HepG2 (cell line): ENCODE measurements around the gene HELZ2. TPM values are rescaled to one million over a fixed set of nuclear protein-coding genes. Genes with fewer than 3 reads are reported as not detected.

Source experiments
- ATAC-seq: fragments of 200-7000 bp; cut with Tn5 transposase; 3 replicates; pipeline ENCODE4 v1.9.1; 2020; ENCODE audit warnings: mild to moderate bottlenecking, moderate library complexity
- BruUV-seq: library from RNA; stranded (reverse); fragments of 400-500 nt; replicated peaks from 2 replicates; lab custom pipeline; 2021; lab: Mats Ljungman, UMichigan
- CTCF ChIA-PET: fragments of 300-600 bp; formaldehyde crosslinking; extraction: SDS; loops from one replicate; lab custom pipeline; 2021; ENCODE audit warnings: low total read pairs, inconsistent platforms, low intra/inter-chr PET ratio; lab: Yijun Ruan, JAX
- POLR2A ChIA-PET: fragments of 350-600 bp; sonication (Branson Sonifier 250); formaldehyde crosslinking; loops from one replicate; lab custom pipeline; 2020; ENCODE audit warnings: antibody characterized with exemption, inconsistent platforms; lab: Yijun Ruan, JAX
- DNase-seq: peaks from one replicate; pipeline ENCODE4 v3.0.0-alpha.2; 2015; ENCODE audit warnings: low spot score
- FAIRE-seq: peaks from 3 replicates; lab custom pipeline; 2011; peaks lifted over from hg19 to GRCh38; lab: Jason Lieb, UNC
- H2AFZ ChIP-seq: one replicate; pipeline ENCODE4 v1.6.1; 2011; ENCODE audit warnings: low read length, inconsistent platforms
- H3K27ac ChIP-seq: fragments of 300-600 bp; 3 replicates; pipeline ENCODE4 v1.8.0; 2011; ENCODE audit warnings: mixed run types, mild to moderate bottlenecking, mixed read lengths, low read length, inconsistent platforms; ENCODE audit not compliant: insufficient read depth; ENCODE audit errors: extremely low read length
- H3K27me3 ChIP-seq, 2 experiments: fragments of 200-600 bp in 1 of 2; 2 replicates in 1 of 2; 3 replicates in 1 of 2; pipeline versions ENCODE4 v1.6.0 to v1.8.0; 2011; ENCODE audit warnings: low read length in 2 of 2, mild to moderate bottlenecking in 2 of 2, moderate library complexity in 2 of 2, inconsistent platforms in 1 of 2; ENCODE audit not compliant: insufficient read depth in 2 of 2, control insufficient read depth in 1 of 2
- H3K36me3 ChIP-seq, 2 experiments: fragments of 200-600 bp in 1 of 2; replicated peaks in 1 of 2; 2 replicates in 1 of 2; 3 replicates in 1 of 2; pipeline versions ENCODE4 v1.5.1 to v1.8.0; 2011; ENCODE audit warnings: low read length in 2 of 2, inconsistent platforms in 1 of 2; ENCODE audit not compliant: insufficient read depth in 2 of 2, control insufficient read depth in 1 of 2
- H3K4me1 ChIP-seq: 2 replicates; pipeline ENCODE4 v1.5.1; 2012; ENCODE audit warnings: low read length, inconsistent platforms; ENCODE audit not compliant: insufficient read depth
- H3K4me2 ChIP-seq: 2 replicates; pipeline ENCODE4 v1.6.0; 2011; ENCODE audit warnings: low read depth, low read length, inconsistent platforms
- H3K4me3 ChIP-seq, 3 experiments: fragments of 200-600 bp in 1 of 3; sonication (generic), shearing (Covaris generic) in 1 of 3; replicated peaks in 1 of 3; 2 replicates each; pipeline ENCODE4 v1.5.1; 2011 to 2016; ENCODE audit warnings: low read length in 3 of 3, inconsistent platforms in 2 of 3, low read depth in 2 of 3, mild to moderate bottlenecking in 2 of 3, control low read depth in 1 of 3, mixed read lengths in 1 of 3; ENCODE audit not compliant: insufficient read depth in 1 of 3
- H3K79me2 ChIP-seq: one replicate; pipeline ENCODE4 v1.6.1; 2011; ENCODE audit warnings: low read length, inconsistent platforms; ENCODE audit not compliant: insufficient read depth
- H3K9ac ChIP-seq: 2 replicates; pipeline ENCODE4 v1.6.0; 2011; ENCODE audit warnings: mild to moderate bottlenecking, low read depth, low read length, inconsistent platforms; ENCODE audit not compliant: insufficient read depth
- H3K9me3 ChIP-seq: 2 replicates; pipeline ENCODE4 v1.5.1; 2012; ENCODE audit warnings: mild to moderate bottlenecking, low read length
- H4K20me1 ChIP-seq: 2 replicates; pipeline ENCODE4 v1.6.0; 2011; ENCODE audit warnings: inconsistent platforms, mild to moderate bottlenecking, low read length, moderate library complexity; ENCODE audit not compliant: insufficient read depth
- MEF2D ChIP-seq: sonication (generic); formaldehyde crosslinking; IDR thresholded peaks from 2 replicates; pipeline ENCODE4 v1.5.1; 2020; ENCODE audit warnings: mild to moderate bottlenecking, missing genetic modification reagents
- MTF1 ChIP-seq: sonication (generic); formaldehyde crosslinking; IDR thresholded peaks from 2 replicates; pipeline ENCODE4 v1.5.0; 2020; ENCODE audit warnings: missing genetic modification reagents
- MXD1 ChIP-seq: sonication (generic); formaldehyde crosslinking; IDR thresholded peaks from 2 replicates; pipeline ENCODE4 v1.4.0; 2020; ENCODE audit warnings: mild to moderate bottlenecking, missing genetic modification reagents
- PATZ1 ChIP-seq: sonication (generic); formaldehyde crosslinking; IDR thresholded peaks from 2 replicates; pipeline ENCODE4 v1.4.0; 2020; ENCODE audit warnings: missing genetic modification reagents
- RFX3 ChIP-seq: IDR thresholded peaks from 2 replicates; pipeline ENCODE4 v1.6.1; 2016; ENCODE audit warnings: missing biosample characterization, missing genetic modification reagents
- ZNF337 ChIP-seq: sonication (generic); formaldehyde crosslinking; IDR thresholded peaks from 2 replicates; pipeline ENCODE4 v1.5.1; 2020; ENCODE audit warnings: missing genetic modification reagents, low read depth, mild to moderate bottlenecking, borderline replicate concordance
- WGBS: methylation state at CpG from one replicate; pipeline ENCODE4 v1.1.6; 2017; ENCODE audit warnings: low lambda C conversion rate; 5-methylcytosine and 5-hydroxymethylcytosine counted together
- in situ Hi-C: cut with HindIII; loops from 2 replicates; pipeline ENCODE4 v1.10.0; 2017; ENCODE audit warnings: low pct_unique_long_range_greater_than_20kb; ENCODE audit not compliant: extremely low pct_ligation_motif_present
- intact Hi-C: fragments of 100-400 bp; cut with micrococcal nuclease; formaldehyde crosslinking; loops from one replicate; pipeline ENCODE4 v1.10.0; 2022; ENCODE audit not compliant: unreplicated experiment
- polyA plus RNA-seq, 8 experiments: library from polyadenylated mRNA; depleted of rRNA in 3 of 8; stranded (reverse) in 7 of 8; unstranded in 1 of 8; fragments of >200 nt; fragmentation: Illumina TruSeq in 4 of 8; extraction: Trizol in 4 of 8; gene quantifications; 2 replicates each; pipeline versions ENCODE4 v1.2.1 to v1.2.3, GENCODE V29; 2011 to 2016; ENCODE audit warnings: low read depth in 4 of 8, missing spikeins in 1 of 8, mixed read lengths in 1 of 8; ENCODE audit not compliant: insufficient read depth in 1 of 8
- total RNA-seq, 5 experiments: library from RNA; depleted of rRNA; stranded (reverse); fragments of >200 nt; fragmentation: Illumina TruSeq; extraction: Trizol; gene quantifications; 2 replicates each; pipeline ENCODE4 v1.2.3, GENCODE V29; 2016; ENCODE audit warnings: low read depth in 1 of 5
- TF ChIP-seq, protein P1 (sequence below): sonication (generic); formaldehyde crosslinking; IDR thresholded peaks from 2 replicates; pipeline ENCODE4 v1.4.0; 2020; ENCODE audit warnings: missing genetic modification reagents
- TF ChIP-seq, protein P2 (sequence below): IDR thresholded peaks from 2 replicates; pipeline ENCODE4 v1.6.1; 2012; ENCODE audit warnings: low read depth, low read length, improper control_type of control experiment

HELZ2 gene
- total and polyA plus RNA-seq, 2 of the 13 experiments (the other 11 are each of a cell fraction or from before 2014, with no cell fraction given), result 9.6 to 10.1 TPM

DNA sequence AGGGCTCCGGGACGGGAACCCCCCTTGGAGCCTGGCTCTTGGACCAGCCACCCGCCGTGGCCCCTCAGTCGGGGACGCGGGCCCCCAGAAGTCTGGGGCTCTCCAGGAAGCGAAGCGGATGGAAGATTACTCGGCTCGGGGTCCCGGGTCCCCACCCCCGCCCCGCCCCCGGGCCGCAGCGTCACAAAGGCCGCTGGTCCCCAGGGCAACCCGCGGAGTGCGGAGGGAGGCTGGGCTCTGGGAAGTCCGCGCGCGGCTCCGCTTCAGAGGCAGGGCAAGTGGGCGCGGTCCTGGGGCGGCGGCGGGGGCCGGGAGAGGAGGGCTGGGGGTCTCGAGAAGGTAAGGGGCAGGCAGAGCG, 20.1 kb downstream of the HELZ2 start, which contains the start of gene FNDC11 (continued):
- TF ChIP-seq, protein P1, sequence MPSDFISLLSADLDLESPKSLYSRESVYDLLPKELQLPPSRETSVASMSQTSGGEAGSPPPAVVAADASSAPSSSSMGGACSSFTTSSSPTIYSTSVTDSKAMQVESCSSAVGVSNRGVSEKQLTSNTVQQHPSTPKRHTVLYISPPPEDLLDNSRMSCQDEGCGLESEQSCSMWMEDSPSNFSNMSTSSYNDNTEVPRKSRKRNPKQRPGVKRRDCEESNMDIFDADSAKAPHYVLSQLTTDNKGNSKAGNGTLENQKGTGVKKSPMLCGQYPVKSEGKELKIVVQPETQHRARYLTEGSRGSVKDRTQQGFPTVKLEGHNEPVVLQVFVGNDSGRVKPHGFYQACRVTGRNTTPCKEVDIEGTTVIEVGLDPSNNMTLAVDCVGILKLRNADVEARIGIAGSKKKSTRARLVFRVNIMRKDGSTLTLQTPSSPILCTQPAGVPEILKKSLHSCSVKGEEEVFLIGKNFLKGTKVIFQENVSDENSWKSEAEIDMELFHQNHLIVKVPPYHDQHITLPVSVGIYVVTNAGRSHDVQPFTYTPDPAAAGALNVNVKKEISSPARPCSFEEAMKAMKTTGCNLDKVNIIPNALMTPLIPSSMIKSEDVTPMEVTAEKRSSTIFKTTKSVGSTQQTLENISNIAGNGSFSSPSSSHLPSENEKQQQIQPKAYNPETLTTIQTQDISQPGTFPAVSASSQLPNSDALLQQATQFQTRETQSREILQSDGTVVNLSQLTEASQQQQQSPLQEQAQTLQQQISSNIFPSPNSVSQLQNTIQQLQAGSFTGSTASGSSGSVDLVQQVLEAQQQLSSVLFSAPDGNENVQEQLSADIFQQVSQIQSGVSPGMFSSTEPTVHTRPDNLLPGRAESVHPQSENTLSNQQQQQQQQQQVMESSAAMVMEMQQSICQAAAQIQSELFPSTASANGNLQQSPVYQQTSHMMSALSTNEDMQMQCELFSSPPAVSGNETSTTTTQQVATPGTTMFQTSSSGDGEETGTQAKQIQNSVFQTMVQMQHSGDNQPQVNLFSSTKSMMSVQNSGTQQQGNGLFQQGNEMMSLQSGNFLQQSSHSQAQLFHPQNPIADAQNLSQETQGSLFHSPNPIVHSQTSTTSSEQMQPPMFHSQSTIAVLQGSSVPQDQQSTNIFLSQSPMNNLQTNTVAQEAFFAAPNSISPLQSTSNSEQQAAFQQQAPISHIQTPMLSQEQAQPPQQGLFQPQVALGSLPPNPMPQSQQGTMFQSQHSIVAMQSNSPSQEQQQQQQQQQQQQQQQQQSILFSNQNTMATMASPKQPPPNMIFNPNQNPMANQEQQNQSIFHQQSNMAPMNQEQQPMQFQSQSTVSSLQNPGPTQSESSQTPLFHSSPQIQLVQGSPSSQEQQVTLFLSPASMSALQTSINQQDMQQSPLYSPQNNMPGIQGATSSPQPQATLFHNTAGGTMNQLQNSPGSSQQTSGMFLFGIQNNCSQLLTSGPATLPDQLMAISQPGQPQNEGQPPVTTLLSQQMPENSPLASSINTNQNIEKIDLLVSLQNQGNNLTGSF, result no peak
- TF ChIP-seq MTF1, result no peak
- TF ChIP-seq ZNF337 (CRISPR knock-in tag), result no peak
- peak; percentile 29; the same call in 1 of the 2 replicates for TF ChIP-seq RFX3 (CRISPR knock-in tag)
- peak; percentile 32; the same call in 1 of the 2 replicates for TF ChIP-seq MXD1 (CRISPR knock-in tag)
- no peak for TF ChIP-seq MEF2D (CRISPR knock-in tag)

GRCh38 chr20:63553251-63553932, 20.6 kb downstream of the HELZ2 start:
- Histone ChIP-seq H3K36me3 (no peaks in the 10 kb centered on the region), H3K4me2 (peak overlapping the region; percentile 38), H3K4me1 (peaks cover 28% of the 10 kb centered on the region), H3K4me3 (peak overlapping the region in 2 of 3 experiments; percentile 32 to 65; a peak in 3 of 6 replicates), H4K20me1 (no peaks in the 10 kb centered on the region), H3K27me3 (peaks cover 16 to 37% of the 10 kb centered on the region in 2 experiments; a peak in 4 of 5 replicates), H3K9me3 (no peaks in the 10 kb centered on the region), H3K9ac (no peak overlapping the region), H2AFZ (no peak overlapping the region), H3K27ac (no peak overlapping the region), H3K79me2 (no peaks in the 10 kb centered on the region)
- peak; percentile 40 for DNase-seq
- in situ Hi-C loops, result no loop called here
- ChIA-PET CTCF (no interaction called here), POLR2A (interaction anchor here (0.8 kb wide), 2 partner anchors 9 to 86 kb away, joined by 3 to 7 read pairs; no protein-coding TSS in a partner anchor)
- WGBS, result 12% methylated on average over 16 of the region's 37 CpGs
- FAIRE-seq, result no peak
- no TSS peak for BruUV-seq
- peak; percentile 9 for ATAC-seq
- intact Hi-C loops, result no loop called here
- 0 out of 2 replicates have a peak, but pooled peaks have one; percentile 52 for TF ChIP-seq PATZ1 (CRISPR knock-in tag)
- TF ChIP-seq, protein P2, sequence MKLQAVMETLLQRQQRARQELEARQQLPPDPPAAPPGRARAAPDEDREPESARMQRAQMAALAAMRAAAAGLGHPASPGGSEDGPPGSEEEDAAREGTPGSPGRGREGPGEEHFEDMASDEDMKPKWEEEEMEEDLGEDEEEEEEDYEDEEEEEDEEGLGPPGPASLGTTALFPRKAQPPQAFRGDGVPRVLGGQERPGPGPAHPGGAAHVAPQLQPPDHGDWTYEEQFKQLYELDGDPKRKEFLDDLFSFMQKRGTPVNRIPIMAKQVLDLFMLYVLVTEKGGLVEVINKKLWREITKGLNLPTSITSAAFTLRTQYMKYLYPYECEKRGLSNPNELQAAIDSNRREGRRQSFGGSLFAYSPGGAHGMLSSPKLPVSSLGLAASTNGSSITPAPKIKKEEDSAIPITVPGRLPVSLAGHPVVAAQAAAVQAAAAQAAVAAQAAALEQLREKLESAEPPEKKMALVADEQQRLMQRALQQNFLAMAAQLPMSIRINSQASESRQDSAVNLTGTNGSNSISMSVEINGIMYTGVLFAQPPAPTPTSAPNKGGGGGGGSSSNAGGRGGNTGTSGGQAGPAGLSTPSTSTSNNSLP, result no peak
